ENCODE results near the gene PHF21B. TPM values are rescaled to one million over a fixed set of nuclear protein-coding genes. Genes with fewer than 3 reads are reported as not detected.

Gene PHF21B
- total and polyA plus RNA-seq, 2 donors (not counting 3 experiments of a cell fraction or from before 2014, with no cell fraction given), result not detected

GRCh38 chr22:44941207-44941606 is 68.6 kb downstream of the PHF21B start:
- no peak overlapping the region for H3K9ac ChIP-seq (replicated peaks; ENCODE audit: extremely low read depth, insufficient read depth, low read length)
- BruUV-seq (replicated peaks), result no TSS peak
- H3K9me3 ChIP-seq (replicated peaks; ENCODE audit: control insufficient read depth, insufficient read depth, low read length), result no peaks in the 10 kb centered on the region
- H3K27ac ChIP-seq (ENCODE audit: insufficient read depth, low read depth, low read length), result no peak overlapping the region
- H3K36me3 ChIP-seq (ENCODE audit: control insufficient read depth in 2 of 2, extremely low read depth in 1 of 2, insufficient read depth in 2 of 2, low read length in 2 of 2), result no peaks in the 10 kb centered on the region
- H3K79me2 ChIP-seq (ENCODE audit: control insufficient read depth, insufficient read depth, low read length), result no peaks in the 10 kb centered on the region
- H2AFZ ChIP-seq (ENCODE audit: low read depth, low read length), result no peak overlapping the region
- no peak for DNase-seq (ENCODE audit: low read depth, low spot score)
- CTCF ChIA-PET, result no interaction called here
- no peaks in the 10 kb centered on the region for H3K4me1 ChIP-seq (ENCODE audit: control insufficient read depth, extremely low read depth, insufficient read depth, low read length)
- no peaks in the 10 kb centered on the region for H3K27me3 ChIP-seq (ENCODE audit: control insufficient read depth in 2 of 2, insufficient read depth in 2 of 2, low read length in 2 of 2)
- no peak for FAIRE-seq
- no peak overlapping the region for H3K4me2 ChIP-seq (ENCODE audit: insufficient read depth, low read length)
- TF ChIP-seq EZH2 (IDR thresholded peaks at IDR 0.05; ENCODE audit: borderline replicate concordance, low read depth, low read length, severe bottlenecking) (no peak), CTCF (IDR thresholded peaks at IDR 0.05; ENCODE audit: extremely low read depth in 1 of 2, insufficient read depth in 1 of 2, low read depth in 1 of 2, low read length in 2 of 2) (no peak), MAX (IDR thresholded peaks at IDR 0.05; ENCODE audit: insufficient read depth, insufficient read length) (no peak), JUN (IDR thresholded peaks at IDR 0.05; ENCODE audit: borderline replicate concordance, insufficient read depth, insufficient read length, low read depth) (no peak), GATA2 (IDR thresholded peaks at IDR 0.05; ENCODE audit: insufficient read depth, insufficient read length, low read depth, low read length) (no peak), POLR2A (IDR thresholded peaks at IDR 0.05; ENCODE audit: low read depth, low read length) (no peak), POLR2AphosphoS5 (IDR thresholded peaks at IDR 0.05; ENCODE audit: insufficient read depth, low read depth, low read length) (no peak)
- H3K4me3 ChIP-seq (replicated peaks in 1 of 3; ENCODE audit: insufficient read depth in 1 of 3, low read depth in 1 of 3, low read length in 3 of 3), result no peak overlapping the region
- intact Hi-C loops (cut with micrococcal nuclease), result no loop called here
- no peaks in the 10 kb centered on the region for H4K20me1 ChIP-seq (replicated peaks; ENCODE audit: control insufficient read depth, extremely low read depth, insufficient read depth, low read length)
- POLR2A ChIA-PET, result no interaction called here
- dilution Hi-C loops (cut with MboI; ENCODE audit: extremely low pct_ligation_motif_present, low sequenced_read_pairs), result no loop called here
- H3K9me1 ChIP-seq (replicated peaks; ENCODE audit: control insufficient read depth, extremely low read depth, insufficient read depth, low read length), result no peaks in the 10 kb centered on the region
